IMR-90 (cell line): ENCODE data around the gene PDE4B. TPM values are rescaled to one million over a fixed set of nuclear protein-coding genes. Genes with fewer than 3 reads are reported as not detected.

Source experiments
- ATAC-seq: fragments of 200-7000 bp; cut with Tn5 transposase; 2 replicates; pipeline ENCODE4 v1.9.1; 2020; ENCODE audit warnings: low read depth, mild to moderate bottlenecking, moderate library complexity
- BruUV-seq: library from RNA; stranded (reverse); fragments of 400-500 nt; replicated peaks from 2 replicates; lab custom pipeline; 2021; lab: Mats Ljungman, UMichigan
- CTCF ChIA-PET: fragments of 300-600 bp; formaldehyde crosslinking; extraction: SDS; loops from one replicate; lab custom pipeline; 2021; ENCODE audit warnings: antibody characterized with exemption; lab: Yijun Ruan, JAX
- POLR2A ChIA-PET: fragments of 300-600 bp; sonication (Branson Sonifier 250); formaldehyde crosslinking; loops from one replicate; lab custom pipeline; 2022; ENCODE audit warnings: antibody characterized with exemption; ENCODE audit not compliant: unreplicated experiment; lab: Charles Lee
- DNase-seq: peaks from one replicate; pipeline ENCODE4 v3.0.0; 2013
- H2AFZ ChIP-seq: replicated peaks from 2 replicates; pipeline ENCODE3; 2013; ENCODE audit warnings: low read length, mild to moderate bottlenecking; ENCODE audit not compliant: poor library complexity
- H2AK5ac ChIP-seq: 2 replicates; pipeline ENCODE4 v1.6.1; 2013; ENCODE audit warnings: low read depth, low read length, inconsistent platforms
- H2AK9ac ChIP-seq: replicated peaks from 2 replicates; pipeline ENCODE3; 2013; ENCODE audit warnings: mild to moderate bottlenecking, low read depth, low read length, moderate library complexity; ENCODE audit not compliant: poor library complexity
- H2BK120ac ChIP-seq: 2 replicates; pipeline ENCODE4 v1.6.1; 2013; ENCODE audit warnings: low read depth, low read length, inconsistent platforms
- H2BK15ac ChIP-seq: 3 replicates; pipeline ENCODE4 v1.6.1; 2013; ENCODE audit warnings: low read depth, low read length, inconsistent platforms
- H2BK20ac ChIP-seq: 2 replicates; pipeline ENCODE4 v1.6.1; 2013; ENCODE audit warnings: low read depth, mild to moderate bottlenecking, inconsistent platforms, low read length, moderate library complexity
- H2BK5ac ChIP-seq: 2 replicates; pipeline ENCODE4 v1.6.1; 2013; ENCODE audit warnings: mild to moderate bottlenecking, low read depth, low read length, inconsistent platforms; ENCODE audit not compliant: poor library complexity, severe bottlenecking
- H3K14ac ChIP-seq: replicated peaks from 2 replicates; pipeline ENCODE4 v1.6.1; 2013; ENCODE audit warnings: low read depth, low read length, inconsistent platforms
- H3K18ac ChIP-seq: 2 replicates; pipeline ENCODE4 v1.6.1; 2013; ENCODE audit warnings: low read depth, low read length, control low read depth
- H3K23ac ChIP-seq: 2 replicates; pipeline ENCODE4 v1.6.1; 2013; ENCODE audit warnings: low read depth, low read length, inconsistent platforms
- H3K27ac ChIP-seq: 2 replicates; pipeline ENCODE4 v1.5.1; 2013; ENCODE audit warnings: mild to moderate bottlenecking, control low read depth, low read length; ENCODE audit not compliant: insufficient read depth
- H3K27me3 ChIP-seq: 2 replicates; pipeline ENCODE4 v1.6.1; 2013; ENCODE audit warnings: low read length; ENCODE audit not compliant: control insufficient read depth, insufficient read depth
- H3K36me3 ChIP-seq: 2 replicates; pipeline ENCODE4 v1.6.1; 2013; ENCODE audit warnings: low read length, mixed read lengths; ENCODE audit not compliant: control insufficient read depth, insufficient read depth
- H3K4ac ChIP-seq: 2 replicates; pipeline ENCODE4 v1.6.1; 2013; ENCODE audit warnings: low read depth, low read length, inconsistent platforms
- H3K4me1 ChIP-seq: 2 replicates; pipeline ENCODE4 v1.6.1; 2013; ENCODE audit warnings: low read length, mixed read lengths; ENCODE audit not compliant: control insufficient read depth, insufficient read depth
- H3K4me2 ChIP-seq: 2 replicates; pipeline ENCODE4 v1.6.1; 2013; ENCODE audit warnings: low read depth, mild to moderate bottlenecking, control low read depth, low read length, moderate library complexity
- H3K4me3 ChIP-seq: 2 replicates; pipeline ENCODE4 v1.5.1; 2013; ENCODE audit warnings: low read depth, mild to moderate bottlenecking, control low read depth, low read length, moderate library complexity; ENCODE audit not compliant: insufficient read depth
- H3K56ac ChIP-seq: 2 replicates; pipeline ENCODE4 v1.6.1; 2013; ENCODE audit warnings: low read length, inconsistent platforms; ENCODE audit not compliant: insufficient read depth; ENCODE audit errors: extremely low read depth
- H3K79me1 ChIP-seq, 2 experiments: 2 replicates each; pipeline ENCODE4 v1.6.1; 2013; ENCODE audit warnings: low read length in 2 of 2, inconsistent platforms in 1 of 2, low read depth in 1 of 2
- H3K9ac ChIP-seq: 2 replicates; pipeline ENCODE4 v1.6.1; 2013; ENCODE audit warnings: low read depth, low read length, control low read depth
- H3K9me1 ChIP-seq: 2 replicates; pipeline ENCODE4 v1.6.1; 2013; ENCODE audit warnings: low read length, inconsistent platforms; ENCODE audit not compliant: insufficient read depth
- H3K9me3 ChIP-seq: 2 replicates; pipeline ENCODE4 v1.6.1; 2013; ENCODE audit warnings: low read length; ENCODE audit not compliant: control insufficient read depth, insufficient read depth
- H4K20me1 ChIP-seq: 2 replicates; pipeline ENCODE4 v1.6.1; 2013; ENCODE audit warnings: low read length, inconsistent platforms; ENCODE audit not compliant: insufficient read depth
- H4K5ac ChIP-seq: 2 replicates; pipeline ENCODE4 v1.6.1; 2013; ENCODE audit warnings: mild to moderate bottlenecking, low read depth, low read length, control low read depth
- H4K8ac ChIP-seq, 2 experiments: 2 replicates each; pipeline ENCODE4 v1.6.1; 2013; ENCODE audit warnings: low read depth in 2 of 2, low read length in 2 of 2, control low read depth in 1 of 2, inconsistent platforms in 1 of 2
- H4K91ac ChIP-seq: 2 replicates; pipeline ENCODE4 v1.6.1; 2013; ENCODE audit warnings: low read depth, low read length, inconsistent platforms; ENCODE audit not compliant: insufficient read depth
- BHLHE40 ChIP-seq: fragments of 150-350 bp; IDR thresholded peaks from 2 replicates; pipeline ENCODE4 v1.6.1; 2016; ENCODE audit warnings: mild to moderate bottlenecking, low read depth, low read length
- CEBPB ChIP-seq: IDR thresholded peaks from 2 replicates; pipeline ENCODE4 v1.6.1; 2012; ENCODE audit warnings: low read depth, low read length, improper control_type of control experiment
- CHD1 ChIP-seq: IDR thresholded peaks from 2 replicates; pipeline ENCODE4 v1.6.1; 2012; ENCODE audit warnings: low read depth, low read length, improper control_type of control experiment
- FOS ChIP-seq: fragments of 150-350 bp; IDR thresholded peaks from 2 replicates; pipeline ENCODE4 v1.6.1; 2016; ENCODE audit warnings: low read depth, low read length
- MAFK ChIP-seq: IDR thresholded peaks from 2 replicates; pipeline ENCODE4 v1.6.1; 2012; ENCODE audit warnings: low read depth, low read length, improper control_type of control experiment
- MAZ ChIP-seq: IDR thresholded peaks from 2 replicates; pipeline ENCODE4 v1.6.1; 2012; ENCODE audit warnings: low read depth, mild to moderate bottlenecking, low read length, improper control_type of control experiment, moderate library complexity, borderline replicate concordance
- MXI1 ChIP-seq: IDR thresholded peaks from 2 replicates; pipeline ENCODE4 v1.6.1; 2012; ENCODE audit warnings: low read depth, mild to moderate bottlenecking, low read length, moderate library complexity, borderline replicate concordance
- NFE2L2 ChIP-seq: fragments of 150-350 bp; IDR thresholded peaks from 2 replicates; pipeline ENCODE4 v1.6.1; 2016; ENCODE audit warnings: low read depth, mild to moderate bottlenecking, low read length
- POLR2A ChIP-seq: IDR thresholded peaks from 2 replicates; pipeline ENCODE4 v1.6.1; 2012; ENCODE audit warnings: mild to moderate bottlenecking, low read depth, low read length
- RAD21 ChIP-seq: IDR thresholded peaks from 2 replicates; pipeline ENCODE4 v1.6.1; 2012; ENCODE audit warnings: low read length, improper control_type of control experiment
- RCOR1 ChIP-seq: IDR thresholded peaks from 2 replicates; pipeline ENCODE4 v1.6.1; 2012; ENCODE audit warnings: mild to moderate bottlenecking, low read length, improper control_type of control experiment; ENCODE audit not compliant: insufficient replicate concordance
- RFX5 ChIP-seq: IDR thresholded peaks from 2 replicates; pipeline ENCODE4 v1.8.0; 2012; ENCODE audit warnings: low read depth, mild to moderate bottlenecking, low read length, moderate library complexity
- SMC3 ChIP-seq: fragments of 150-350 bp; IDR thresholded peaks from 2 replicates; pipeline ENCODE4 v1.6.1; 2016; ENCODE audit warnings: low read depth, mild to moderate bottlenecking, antibody characterized with exemption, low read length, moderate library complexity
- USF2 ChIP-seq: fragments of 150-350 bp; IDR thresholded peaks from 2 replicates; pipeline ENCODE4 v1.6.1; 2017; ENCODE audit warnings: mild to moderate bottlenecking, antibody characterized with exemption, low read length, low read depth
- WGBS, 2 experiments: methylation state at CpG; one replicate each; pipeline versions ENCODE4 v1.1.5 to v1.1.7; 2013; ENCODE audit warnings: missing lambda C conversion rate in 2 of 2; ENCODE audit not compliant: insufficient read length in 1 of 2; ENCODE audit errors: extremely low coverage in 2 of 2; 5-methylcytosine and 5-hydroxymethylcytosine counted together
- dilution Hi-C: fragments of 300-500 bp; cut with HindIII; formaldehyde crosslinking; loops from one replicate; pipeline ENCODE4 v1.14.3; 2018; ENCODE audit warnings: low sequenced_read_pairs; ENCODE audit not compliant: unreplicated experiment
- in situ Hi-C: fragments of 300-500 bp; cut with MboI; formaldehyde crosslinking; loops from 3 replicates; pipeline ENCODE4 v1.14.3; 2019; ENCODE audit warnings: low sequenced_read_pairs, inconsistent platforms, mixed read lengths
- intact Hi-C: fragments of 100-400 bp; cut with micrococcal nuclease; formaldehyde crosslinking; loops from 2 replicates; pipeline ENCODE4 v1.10.0; 2022
- polyA plus RNA-seq, 3 experiments: library from polyadenylated mRNA; depleted of rRNA; stranded (reverse); fragments of >200 nt; gene quantifications; 2 replicates each; pipeline ENCODE4 v1.2.3, GENCODE V29; 2012; ENCODE audit warnings: low replicate concordance in 1 of 3
- total RNA-seq: library from RNA; depleted of rRNA; stranded (reverse); fragments of >200 nt; gene quantifications from 2 replicates; pipeline ENCODE4 v1.2.3, GENCODE V29; 2012
- TF ChIP-seq, protein P1 (sequence below): fragments of 150-350 bp; IDR thresholded peaks from 2 replicates; pipeline ENCODE4 v1.6.1; 2016; ENCODE audit warnings: low read depth, mild to moderate bottlenecking, low read length, moderate library complexity, borderline replicate concordance
- TF ChIP-seq, protein P2 (sequence below): conservative IDR thresholded peaks from 2 replicates; pipeline ENCODE4 v1.5.1; 2012; ENCODE audit warnings: mild to moderate bottlenecking, low read depth, low read length, improper control_type of control experiment

Gene PDE4B
- total and polyA plus RNA-seq, 2 of the 4 experiments (the other 2 are of a cell fraction): 5.8 to 21.3 TPM

DNA sequence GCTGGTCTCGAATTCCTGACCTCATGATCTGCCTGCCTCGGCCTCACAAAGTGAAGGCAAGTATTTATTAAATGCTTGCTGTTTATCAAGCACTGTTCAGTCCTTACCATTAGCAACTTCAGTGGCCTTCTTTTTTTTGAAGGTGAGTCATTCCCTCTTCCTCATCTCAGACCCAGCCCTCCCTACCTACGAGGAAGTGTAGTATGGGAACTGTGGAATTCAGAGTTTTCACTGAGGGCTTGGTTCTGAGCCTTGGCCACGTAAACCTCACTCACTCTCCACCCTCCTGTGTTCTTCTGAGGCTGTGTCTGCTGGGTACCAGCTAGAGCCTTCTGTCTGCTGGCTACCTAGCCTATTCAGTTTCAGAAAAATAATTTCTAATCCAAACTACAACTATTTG lies 523.0 kb downstream of the PDE4B start:
- peak; percentile 27 for DNase-seq
- H2BK5ac ChIP-seq: no peak overlapping the region
- peaks cover 8% of the 10 kb centered on the region for H3K4me1 ChIP-seq
- H3K36me3 ChIP-seq: no peaks in the 10 kb centered on the region
- H3K27ac ChIP-seq: no peak overlapping the region
- H4K8ac ChIP-seq: peak overlapping the region in 1 of 2 experiments; percentile 45; a peak in 1 of 4 replicates
- WGBS, 2 experiments: no CpG with 5 or more reads among the region's 4 CpGs
- no peak for ATAC-seq
- CTCF ChIA-PET: no interaction called here
- H3K9ac ChIP-seq: no peak overlapping the region
- H3K23ac ChIP-seq: no peak overlapping the region
- H3K4ac ChIP-seq: no peak overlapping the region
- H2AK5ac ChIP-seq: no peak overlapping the region
- no peak overlapping the region for H4K5ac ChIP-seq
- POLR2A ChIA-PET: no interaction called here
- H3K9me3 ChIP-seq: no peaks in the 10 kb centered on the region
- intact Hi-C loops: loop anchor here (5.0 kb wide), 1 partner anchor 33 kb away; no protein-coding TSS in a partner anchor
- H3K4me3 ChIP-seq: no peak overlapping the region
- no peak overlapping the region for H3K4me2 ChIP-seq
- peak overlapping the region; percentile 8 for H2AFZ ChIP-seq
- BruUV-seq: no TSS peak
- no peak overlapping the region for H4K91ac ChIP-seq
- no peaks in the 10 kb centered on the region for H3K79me1 ChIP-seq
- no peak for TF ChIP-seq MAFK
- TF ChIP-seq NFE2L2: no peak
- TF ChIP-seq RCOR1: no peak
- TF ChIP-seq CEBPB: no peak
- no peak for TF ChIP-seq CHD1
- TF ChIP-seq, protein P1, sequence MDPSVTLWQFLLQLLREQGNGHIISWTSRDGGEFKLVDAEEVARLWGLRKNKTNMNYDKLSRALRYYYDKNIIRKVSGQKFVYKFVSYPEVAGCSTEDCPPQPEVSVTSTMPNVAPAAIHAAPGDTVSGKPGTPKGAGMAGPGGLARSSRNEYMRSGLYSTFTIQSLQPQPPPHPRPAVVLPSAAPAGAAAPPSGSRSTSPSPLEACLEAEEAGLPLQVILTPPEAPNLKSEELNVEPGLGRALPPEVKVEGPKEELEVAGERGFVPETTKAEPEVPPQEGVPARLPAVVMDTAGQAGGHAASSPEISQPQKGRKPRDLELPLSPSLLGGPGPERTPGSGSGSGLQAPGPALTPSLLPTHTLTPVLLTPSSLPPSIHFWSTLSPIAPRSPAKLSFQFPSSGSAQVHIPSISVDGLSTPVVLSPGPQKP: no peak
- no peak for TF ChIP-seq FOS
- TF ChIP-seq SMC3: no peak
- no peak for TF ChIP-seq USF2
- TF ChIP-seq, protein P2, sequence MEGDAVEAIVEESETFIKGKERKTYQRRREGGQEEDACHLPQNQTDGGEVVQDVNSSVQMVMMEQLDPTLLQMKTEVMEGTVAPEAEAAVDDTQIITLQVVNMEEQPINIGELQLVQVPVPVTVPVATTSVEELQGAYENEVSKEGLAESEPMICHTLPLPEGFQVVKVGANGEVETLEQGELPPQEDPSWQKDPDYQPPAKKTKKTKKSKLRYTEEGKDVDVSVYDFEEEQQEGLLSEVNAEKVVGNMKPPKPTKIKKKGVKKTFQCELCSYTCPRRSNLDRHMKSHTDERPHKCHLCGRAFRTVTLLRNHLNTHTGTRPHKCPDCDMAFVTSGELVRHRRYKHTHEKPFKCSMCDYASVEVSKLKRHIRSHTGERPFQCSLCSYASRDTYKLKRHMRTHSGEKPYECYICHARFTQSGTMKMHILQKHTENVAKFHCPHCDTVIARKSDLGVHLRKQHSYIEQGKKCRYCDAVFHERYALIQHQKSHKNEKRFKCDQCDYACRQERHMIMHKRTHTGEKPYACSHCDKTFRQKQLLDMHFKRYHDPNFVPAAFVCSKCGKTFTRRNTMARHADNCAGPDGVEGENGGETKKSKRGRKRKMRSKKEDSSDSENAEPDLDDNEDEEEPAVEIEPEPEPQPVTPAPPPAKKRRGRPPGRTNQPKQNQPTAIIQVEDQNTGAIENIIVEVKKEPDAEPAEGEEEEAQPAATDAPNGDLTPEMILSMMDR: no peak
- TF ChIP-seq MAZ: no peak
- no peak for TF ChIP-seq POLR2A
- no peak for TF ChIP-seq MXI1
- no peak for TF ChIP-seq RFX5
- TF ChIP-seq RAD21: no peak
- TF ChIP-seq BHLHE40: no peak
- H3K56ac ChIP-seq: no peak overlapping the region
- dilution Hi-C loops: no loop called here
- no peak overlapping the region for H2AK9ac ChIP-seq
- in situ Hi-C loops: no loop called here
- H4K20me1 ChIP-seq: no peaks in the 10 kb centered on the region
- no peak overlapping the region for H2BK15ac ChIP-seq
- H3K18ac ChIP-seq: no peak overlapping the region
- no peak overlapping the region; the same call in 1 of the 2 replicates for H3K14ac ChIP-seq
- H3K27me3 ChIP-seq: no peaks in the 10 kb centered on the region
- H2BK20ac ChIP-seq: no peak overlapping the region
- no peak overlapping the region for H2BK120ac ChIP-seq
- no peaks in the 10 kb centered on the region for H3K9me1 ChIP-seq
